Vagina (tissue), 2 donors: ENCODE data around the gene PTPN14.

Experiments used
- POLR2A ChIP-seq, 2 donors: fragments of 450-650 bp; IDR thresholded peaks; one replicate each; pipeline ENCODE4 v1.6.1; 2017; ENCODE audit warnings: antibody characterized with exemption in 2 of 2, mild to moderate bottlenecking in 2 of 2, moderate library complexity in 2 of 2
- POLR2AphosphoS5 ChIP-seq, 2 donors: sonication (generic); formaldehyde crosslinking; IDR thresholded peaks; one replicate each; pipeline ENCODE4 v1.9.0; 2017; ENCODE audit warnings: antibody characterized with exemption in 2 of 2, mild to moderate bottlenecking in 2 of 2, low read depth in 1 of 2; ENCODE audit not compliant: insufficient read depth in 1 of 2
- TF ChIP-seq, protein P1 (sequence below), 3 experiments: fragments of 450-650 bp in 2 of 3; fragments of 200-600 bp in 1 of 3; sonication (generic) in 1 of 3; IDR thresholded peaks; one replicate each; pipeline ENCODE4 v1.5.1; 2017 to 2019; ENCODE audit warnings: antibody characterized with exemption in 3 of 3, mild to moderate bottlenecking in 2 of 3, moderate library complexity in 2 of 3

DNA sequence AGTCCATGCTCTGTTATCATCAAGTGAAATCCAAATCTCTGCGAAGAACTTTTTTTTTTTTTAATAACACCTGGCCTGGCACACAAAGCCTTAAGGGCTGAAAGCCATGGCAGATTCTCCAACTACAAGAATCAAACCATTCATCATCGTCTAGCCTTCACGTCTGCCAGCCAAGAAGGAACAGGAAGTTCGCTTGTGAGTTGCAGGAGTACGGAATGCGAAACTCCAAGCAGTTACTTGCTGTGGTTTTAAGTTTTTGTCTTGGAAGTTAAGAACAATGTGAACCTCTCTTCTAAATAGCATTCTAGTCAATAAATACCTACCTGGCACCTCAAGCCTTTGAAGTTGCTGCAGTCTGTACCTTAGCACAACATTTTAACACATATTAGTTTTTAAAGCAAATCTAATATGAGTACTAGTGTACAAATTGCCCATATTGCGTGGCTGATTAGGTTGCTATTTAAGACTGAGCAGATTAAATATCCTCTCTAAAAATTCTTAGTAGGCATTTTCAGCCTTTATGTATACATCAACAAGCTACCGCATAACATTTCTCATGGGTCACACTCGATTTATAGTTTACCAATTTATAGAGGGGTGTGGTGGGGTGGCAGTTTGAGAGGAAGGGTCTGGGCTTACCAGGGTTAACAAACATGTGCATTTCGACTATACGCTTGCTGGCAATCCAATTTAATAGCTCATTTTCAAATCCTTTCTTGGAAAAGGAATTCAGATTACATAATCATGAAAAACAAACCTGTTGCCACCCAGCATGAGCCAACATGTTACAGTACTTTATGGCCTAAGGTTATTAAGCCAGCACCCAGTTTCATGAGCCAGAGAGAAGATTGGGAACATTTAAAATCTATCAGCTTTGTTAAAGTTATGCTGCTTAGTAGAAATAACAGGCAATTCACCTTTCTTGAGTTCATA is 22.2 kb upstream of the PTPN14 start:
- TF ChIP-seq POLR2A (IDR thresholded peaks at IDR 0.05) (no peak), POLR2AphosphoS5 (IDR thresholded peaks at IDR 0.05; ENCODE audit: insufficient read depth in 1 of 2, low read depth in 1 of 2) (no peak)
- TF ChIP-seq, protein P1, sequence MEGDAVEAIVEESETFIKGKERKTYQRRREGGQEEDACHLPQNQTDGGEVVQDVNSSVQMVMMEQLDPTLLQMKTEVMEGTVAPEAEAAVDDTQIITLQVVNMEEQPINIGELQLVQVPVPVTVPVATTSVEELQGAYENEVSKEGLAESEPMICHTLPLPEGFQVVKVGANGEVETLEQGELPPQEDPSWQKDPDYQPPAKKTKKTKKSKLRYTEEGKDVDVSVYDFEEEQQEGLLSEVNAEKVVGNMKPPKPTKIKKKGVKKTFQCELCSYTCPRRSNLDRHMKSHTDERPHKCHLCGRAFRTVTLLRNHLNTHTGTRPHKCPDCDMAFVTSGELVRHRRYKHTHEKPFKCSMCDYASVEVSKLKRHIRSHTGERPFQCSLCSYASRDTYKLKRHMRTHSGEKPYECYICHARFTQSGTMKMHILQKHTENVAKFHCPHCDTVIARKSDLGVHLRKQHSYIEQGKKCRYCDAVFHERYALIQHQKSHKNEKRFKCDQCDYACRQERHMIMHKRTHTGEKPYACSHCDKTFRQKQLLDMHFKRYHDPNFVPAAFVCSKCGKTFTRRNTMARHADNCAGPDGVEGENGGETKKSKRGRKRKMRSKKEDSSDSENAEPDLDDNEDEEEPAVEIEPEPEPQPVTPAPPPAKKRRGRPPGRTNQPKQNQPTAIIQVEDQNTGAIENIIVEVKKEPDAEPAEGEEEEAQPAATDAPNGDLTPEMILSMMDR (IDR thresholded peaks at IDR 0.05), result no peak
